Epidermal melanocyte (primary cell): ENCODE results near the gene SHC1.

Experiments
- DNase-seq: peaks from one replicate; pipeline ENCODE4 v3.0.0; 2011; ENCODE audit warnings: low spot score; ENCODE audit not compliant: insufficient read length

The SHC1 gene

GRCh38 chr1:154973344-154974101 lies 3.0 kb upstream of the SHC1 start:
- peak; percentile 68 for DNase-seq

DNA sequence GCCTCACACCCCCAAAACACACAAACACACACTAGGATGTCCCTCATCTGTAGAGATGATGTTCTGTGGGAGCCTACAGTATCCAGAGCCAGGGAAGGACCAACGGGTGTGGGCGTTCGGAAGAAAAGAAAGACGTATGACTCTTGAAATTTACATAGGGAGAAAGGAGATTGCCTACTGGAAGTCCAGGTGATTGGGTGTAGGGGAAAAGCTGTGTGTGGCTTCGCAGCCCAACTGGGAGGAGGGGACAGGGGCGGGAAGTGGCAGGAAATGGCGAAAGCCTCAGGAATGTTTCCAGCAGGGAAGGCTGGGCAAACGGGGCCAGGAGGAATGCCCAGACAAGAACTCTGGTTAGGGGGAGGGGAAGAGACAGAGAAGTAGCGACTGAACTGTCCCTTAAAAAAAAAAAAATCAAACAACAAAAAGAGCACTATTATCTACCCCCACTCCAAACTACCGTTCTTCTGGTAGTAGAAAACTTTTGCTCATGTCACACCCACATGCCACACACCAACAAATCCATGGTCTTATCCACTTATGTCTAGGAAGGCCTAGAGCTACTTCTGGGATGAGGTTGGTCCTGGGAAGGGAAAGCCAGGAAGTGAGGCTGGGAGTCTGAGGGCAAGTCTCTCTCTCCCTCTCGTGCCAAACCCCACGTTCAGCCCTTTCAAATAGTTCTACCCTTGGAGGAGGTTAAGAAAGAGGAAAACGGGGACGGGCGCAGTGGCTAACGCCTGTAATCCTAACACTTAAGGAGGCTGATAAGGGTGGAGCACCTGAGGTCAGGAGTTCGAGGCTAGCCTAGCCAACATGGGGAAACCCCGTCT lies 2.2 kb upstream of the SHC1 start:
- DNase-seq, result no peak

DNA sequence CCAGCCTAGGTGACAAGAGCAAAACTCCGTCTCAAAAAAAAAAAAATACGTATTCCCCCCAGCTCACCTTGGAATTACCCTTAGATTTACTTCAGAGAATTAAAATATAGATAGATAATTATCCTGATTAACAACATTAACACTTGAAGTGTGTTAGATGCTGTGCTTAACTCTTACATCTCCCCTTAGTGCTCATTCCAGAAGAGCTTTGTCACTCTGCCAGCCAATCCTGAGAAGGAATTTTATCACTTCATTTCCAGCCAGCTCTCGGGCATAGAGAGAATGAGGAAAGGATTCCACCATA lies 1.6 kb upstream of the SHC1 start:
- DNase-seq, result no peak

DNA sequence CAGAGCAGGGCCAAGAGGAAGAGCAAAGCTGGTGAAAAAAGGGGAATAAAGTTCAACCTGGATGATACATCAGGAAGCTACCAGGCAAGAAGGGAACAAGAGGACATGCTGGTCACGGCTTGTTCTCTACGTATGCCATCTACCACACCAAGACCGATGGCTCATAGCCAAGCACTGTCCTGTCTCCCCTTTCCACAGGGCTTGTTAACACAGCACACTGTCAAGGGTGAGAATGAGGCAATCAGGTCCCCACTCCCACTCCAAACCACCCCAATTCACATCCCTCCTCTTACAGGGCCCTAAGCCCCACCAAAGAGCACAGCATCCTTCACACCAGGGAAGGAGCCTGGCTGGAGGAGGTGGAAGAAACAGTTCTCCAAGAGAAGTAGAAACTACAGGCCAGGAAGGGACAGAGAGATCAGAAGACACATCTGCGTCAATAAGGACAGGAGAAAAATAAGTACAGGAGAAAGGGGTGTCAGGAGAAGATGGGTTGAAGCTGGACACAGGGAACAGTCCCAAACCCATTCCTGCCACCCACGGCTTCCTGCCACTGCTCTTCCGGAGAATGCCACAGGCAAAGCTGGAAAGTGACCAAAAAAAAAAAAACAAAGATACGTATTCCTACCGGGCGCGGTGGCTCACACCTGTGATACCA lies 923 bp upstream of the SHC1 start:
- no peak for DNase-seq

DNA sequence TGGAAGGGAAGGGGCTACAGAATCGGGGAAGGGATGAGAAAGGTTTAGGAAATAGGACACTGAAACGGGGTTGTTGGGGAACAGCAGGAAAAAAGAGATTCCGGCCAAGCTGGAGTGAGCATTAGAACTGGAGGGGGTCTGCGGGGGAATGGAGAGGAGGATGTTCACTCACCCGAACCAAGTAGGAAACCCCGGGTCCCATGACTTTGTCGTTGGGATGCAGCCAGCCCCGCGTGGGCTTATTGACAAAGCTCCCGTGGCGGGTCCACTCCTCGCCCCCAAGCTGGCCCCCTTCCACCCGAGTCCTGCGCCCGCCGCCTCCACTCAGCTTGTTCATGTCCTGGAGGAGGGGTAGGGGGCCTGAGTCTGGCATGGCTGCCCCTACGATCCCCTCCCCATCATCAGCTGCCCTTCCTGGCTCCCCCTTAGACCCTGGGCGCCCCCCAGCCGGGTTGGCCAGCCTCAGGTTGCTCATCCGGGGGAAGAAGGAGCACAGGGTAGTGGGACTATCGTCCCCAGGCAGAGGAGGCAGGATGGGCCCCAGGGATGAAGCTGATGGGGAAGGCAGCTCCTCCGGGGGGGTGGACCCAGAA lies 591 bp downstream of the SHC1 start:
- no peak for DNase-seq

DNA sequence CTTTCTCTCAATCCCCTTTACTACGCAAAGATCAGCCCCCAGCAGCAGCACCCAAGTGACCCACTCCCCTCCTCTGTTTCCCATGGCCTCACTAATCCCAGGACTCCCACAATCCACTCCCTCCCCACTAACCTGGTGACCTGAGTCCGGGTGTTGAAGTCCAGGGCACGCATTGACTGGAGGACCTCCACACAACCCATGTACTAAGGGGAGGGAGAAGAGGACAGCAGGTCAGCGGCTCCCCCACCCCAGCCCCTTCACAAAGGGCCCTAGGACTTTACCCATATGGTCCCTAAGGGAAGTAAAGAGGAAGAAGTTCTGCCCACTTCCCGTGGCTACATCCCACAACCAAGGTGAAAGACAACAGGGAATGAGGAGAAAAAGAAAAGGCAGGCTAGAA lies 1.3 kb downstream of the SHC1 start:
- DNase-seq, result no peak

DNA sequence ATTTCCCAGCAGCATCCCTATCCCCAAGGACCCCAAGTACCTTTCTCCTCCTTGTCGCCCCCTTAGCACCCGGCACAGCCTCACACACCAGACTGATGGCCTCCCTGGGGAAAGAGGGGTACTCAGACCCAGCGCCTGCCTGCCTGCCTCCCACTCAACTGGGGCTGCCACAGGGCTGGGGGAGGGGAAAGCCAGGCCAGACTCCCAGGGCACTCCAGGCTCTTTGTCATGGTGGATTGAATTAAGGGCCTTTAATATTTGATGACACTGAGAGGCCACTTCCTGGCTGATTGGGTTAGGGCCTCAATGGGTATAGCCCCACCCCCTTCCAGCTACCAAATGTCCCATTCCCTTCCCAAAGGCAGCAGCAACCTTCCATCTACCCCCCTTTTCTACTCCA lies 1.8 kb downstream of the SHC1 start:
- DNase-seq, result no peak

DNA sequence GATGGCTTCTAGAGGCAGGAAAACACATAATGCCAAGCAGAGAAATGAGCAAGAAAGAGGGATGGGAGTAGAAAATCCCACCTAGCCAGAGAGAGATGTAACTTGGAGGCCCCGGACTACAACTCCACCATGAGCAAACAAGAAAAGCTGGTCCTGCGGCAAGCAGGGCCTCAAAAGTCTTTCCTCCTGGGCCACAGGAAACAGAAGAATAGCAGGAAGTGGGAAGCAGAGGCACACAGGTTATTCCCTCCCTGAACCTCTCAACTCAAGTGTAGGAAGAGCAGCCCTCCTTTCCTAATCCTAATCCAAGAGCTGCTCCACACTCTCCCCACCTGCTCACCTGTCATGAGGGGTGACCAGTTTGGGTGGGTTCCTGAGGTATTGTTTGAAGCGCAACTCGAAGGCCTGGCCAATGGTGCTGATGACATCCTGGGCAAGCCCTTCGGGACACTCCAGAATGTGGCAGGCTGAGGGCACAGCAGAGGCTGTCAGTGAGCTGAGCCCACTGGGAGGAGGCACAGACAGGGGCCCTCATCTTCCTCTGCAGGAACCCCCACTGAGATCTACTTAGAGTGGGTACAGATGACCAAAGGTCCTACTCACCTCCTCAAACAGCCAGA lies 3.1 kb downstream of the SHC1 start:
- no peak for DNase-seq

GRCh38 chr1:154966111-154966510 lies 4.4 kb downstream of the SHC1 start:
- no peak for DNase-seq

- DNase-seq, result no peak
Measured at GRCh38 chr1:154964359-154964758, 6.2 kb downstream of the SHC1 start.

DNA sequence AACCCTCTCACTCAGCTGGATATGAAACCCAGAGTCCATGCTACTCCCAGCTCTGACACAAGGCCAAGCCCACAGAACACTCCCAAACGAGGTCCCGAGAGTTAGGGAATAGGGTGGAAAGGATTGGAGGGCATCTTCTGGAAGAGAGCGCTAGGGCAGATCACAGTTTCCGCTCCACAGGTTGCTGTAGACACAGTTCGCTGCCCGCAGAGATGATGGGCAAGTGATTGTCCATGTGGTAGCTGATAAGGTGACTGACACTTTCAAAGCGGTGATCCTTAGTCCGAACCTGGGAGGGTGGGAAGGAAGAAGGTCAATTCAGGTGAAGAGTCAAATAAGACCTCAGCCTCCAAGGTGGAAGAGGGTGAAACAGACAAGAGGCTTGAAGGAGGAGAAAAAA lies 6.9 kb downstream of the SHC1 start:
- no peak for DNase-seq

GRCh38 chr1:154962795-154963330 lies 7.7 kb downstream of the SHC1 start:
- no peak for DNase-seq

DNA sequence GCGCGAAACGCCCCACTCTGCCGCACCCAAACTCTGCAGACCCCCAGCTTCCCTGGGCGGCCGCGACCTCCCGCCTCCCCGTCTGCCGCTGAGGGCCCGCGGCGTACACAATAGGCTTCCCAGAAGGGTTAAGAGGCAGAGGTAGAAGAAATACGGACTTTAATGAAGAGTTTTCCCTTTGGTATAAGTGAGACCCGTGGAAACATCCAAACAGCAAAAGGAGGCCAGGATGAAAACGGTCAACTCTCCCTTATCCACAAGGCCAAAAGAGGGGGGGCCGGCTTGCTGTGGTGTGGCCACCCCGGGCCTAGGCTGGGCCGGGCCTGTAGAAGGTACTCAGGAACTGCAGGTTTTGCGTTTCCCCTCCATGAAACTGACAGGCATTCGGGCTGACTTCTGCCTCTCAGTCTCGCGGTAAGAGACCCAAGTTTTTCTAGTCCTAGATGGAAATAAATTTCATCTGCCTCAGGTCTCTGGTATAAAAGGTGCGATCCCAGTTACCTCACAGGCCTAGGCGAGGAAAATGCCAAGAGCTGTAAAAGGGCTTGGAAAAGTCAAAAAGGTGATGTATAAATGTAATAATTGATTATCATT lies 8.3 kb downstream of the SHC1 start:
- no peak for DNase-seq

- peak; percentile 78 for DNase-seq
Measured at GRCh38 chr1:154961207-154962155, 9.1 kb downstream of the SHC1 start, which contains the start of gene PYGO2. PYGO2 (minus strand) TSS chr1:154961782; CDS start chr1:154961576, 206 bp downstream.

DNA sequence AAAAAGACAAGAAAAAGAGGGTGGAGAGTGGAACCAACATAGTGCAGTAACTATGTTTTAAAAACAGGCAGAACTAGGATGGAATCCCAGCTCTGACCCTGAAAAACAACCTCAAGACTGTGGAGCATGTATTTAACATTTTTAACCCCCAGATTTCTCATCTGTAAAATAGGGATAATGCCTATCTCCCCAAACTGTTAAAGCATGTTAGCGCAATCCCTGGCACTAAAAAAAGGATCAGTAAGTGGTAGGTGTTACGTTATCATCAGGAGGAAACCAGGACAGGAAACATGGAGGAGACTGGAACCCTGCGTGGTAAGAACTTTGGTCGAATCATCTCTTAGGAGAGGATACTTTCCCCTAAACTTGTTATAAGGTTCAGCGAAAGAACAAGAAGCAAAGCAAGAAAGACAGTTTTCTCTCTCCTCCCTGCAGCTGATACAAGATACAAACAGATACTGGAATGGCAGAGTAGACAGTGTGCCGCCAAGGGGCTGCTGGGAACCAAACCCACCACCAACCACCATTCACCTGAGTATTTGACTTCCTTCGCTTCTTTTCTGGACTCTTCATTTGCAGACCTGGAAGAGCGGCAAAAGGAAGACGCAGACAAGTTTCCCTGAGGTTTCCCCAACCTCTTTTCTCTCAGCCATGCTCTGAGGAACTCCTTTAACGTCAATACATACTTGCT lies 10.0 kb downstream of the SHC1 start:
- no peak for DNase-seq

GRCh38 chr1:154959426-154959780 lies 11.1 kb downstream of the SHC1 start:
- no peak for DNase-seq

DNA sequence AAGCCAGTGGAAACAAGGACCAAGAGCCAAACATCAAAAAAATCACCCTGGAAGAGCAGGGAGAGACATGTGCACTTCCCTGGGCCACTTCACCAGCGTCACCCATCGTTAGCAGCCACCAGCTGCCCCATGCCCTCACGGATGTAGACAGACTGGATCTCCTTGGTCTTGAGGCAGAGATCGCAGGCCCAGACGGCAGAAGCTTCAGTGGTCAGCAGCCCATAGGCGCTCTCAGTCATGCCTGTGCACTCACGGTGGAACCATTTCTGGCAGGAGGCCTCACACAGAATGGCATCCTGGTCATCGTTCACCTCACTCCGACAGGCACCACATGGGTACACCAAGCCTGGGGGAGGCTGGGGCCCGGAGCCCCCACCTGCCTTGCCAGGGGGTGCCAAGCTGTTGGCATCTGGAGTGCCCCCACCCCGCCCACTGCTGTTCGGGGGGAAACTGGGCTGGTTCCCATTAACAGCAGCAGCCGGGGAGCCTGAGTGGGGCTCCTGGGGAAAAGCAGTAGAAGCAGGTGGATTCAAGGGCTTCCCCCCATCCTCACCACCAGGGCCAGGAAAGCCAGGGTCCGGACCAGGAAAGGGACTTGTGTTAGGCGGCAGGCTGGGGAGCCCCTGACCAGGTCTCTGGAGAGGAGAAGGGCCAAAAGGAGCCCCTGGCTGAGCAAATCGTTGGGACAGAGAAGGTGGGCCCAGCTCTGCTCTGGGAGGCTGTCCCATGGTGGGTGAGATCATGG lies 11.7 kb downstream of the SHC1 start:
- DNase-seq, result no peak

DNA sequence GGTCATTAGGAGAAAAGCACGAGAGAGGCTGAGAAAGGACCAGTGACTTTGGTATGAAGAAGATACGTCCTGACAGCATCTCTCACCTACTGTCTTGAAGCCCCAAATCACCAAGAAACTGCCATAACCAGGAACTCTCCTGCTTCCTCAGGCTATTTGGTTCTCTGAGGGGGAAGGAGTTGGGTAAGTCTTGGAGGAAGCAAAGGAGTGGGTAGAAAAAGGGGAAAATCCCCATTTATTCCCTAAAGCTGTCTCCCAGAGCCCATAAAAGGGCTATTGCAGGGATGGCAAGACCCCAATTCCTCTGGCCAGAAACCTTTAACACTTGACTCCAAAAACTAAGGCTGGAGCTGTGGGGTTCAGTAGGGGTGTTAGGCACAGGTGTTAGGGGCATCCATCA lies 12.5 kb downstream of the SHC1 start:
- DNase-seq, result no peak
